HepG2 (cell line): ENCODE measurements around the gene AGPAT3. TPM values are rescaled to one million over a fixed set of nuclear protein-coding genes. Genes with fewer than 3 reads are reported as not detected.

Experiments
- ARID4A ChIP-seq: sonication (generic); formaldehyde crosslinking; IDR thresholded peaks from 2 replicates; pipeline ENCODE4 v1.5.0; 2020; ENCODE audit warnings: mild to moderate bottlenecking, missing genetic modification reagents, borderline replicate concordance
- ATF7-NPFF ChIP-seq: sonication (generic); formaldehyde crosslinking; IDR thresholded peaks from 2 replicates; pipeline ENCODE4 v1.8.1; 2023; ENCODE audit warnings: mild to moderate bottlenecking, low read depth, missing genetic modification reagents, moderate library complexity
- CENPT ChIP-seq: sonication (generic); formaldehyde crosslinking; IDR thresholded peaks from 2 replicates; pipeline ENCODE4 v1.8.0; 2022; ENCODE audit warnings: low read depth, mild to moderate bottlenecking, moderate library complexity, missing genetic modification reagents
- HOMEZ ChIP-seq: IDR thresholded peaks from 2 replicates; pipeline ENCODE4 v1.6.1; 2016; ENCODE audit warnings: low read depth
- MBNL3 ChIP-seq: fragments of 250-450 bp; sonication (Bioruptor Pico); conservative IDR thresholded peaks from 2 replicates; pipeline ENCODE4 v1.8.0; 2022; ENCODE audit warnings: mild to moderate bottlenecking, inconsistent platforms
- MEIS2 ChIP-seq: sonication (generic); formaldehyde crosslinking; IDR thresholded peaks from 2 replicates; pipeline ENCODE4 v1.9.0; 2021; ENCODE audit warnings: mild to moderate bottlenecking, missing genetic modification reagents
- MIXL1 ChIP-seq: IDR thresholded peaks from 2 replicates; pipeline ENCODE4 v1.6.1; 2016
- SIN3A ChIP-seq: IDR thresholded peaks from 2 replicates; pipeline ENCODE4 v1.6.1; 2011; ENCODE audit warnings: low read depth, mild to moderate bottlenecking, control low read depth, low read length, borderline replicate concordance
- ZBTB7A ChIP-seq: sonication (generic); formaldehyde crosslinking; IDR thresholded peaks from 2 replicates; pipeline ENCODE4 v1.8.0; 2022; ENCODE audit warnings: mild to moderate bottlenecking, missing genetic modification reagents
- ZNF441 ChIP-seq: sonication (generic); formaldehyde crosslinking; IDR thresholded peaks from 2 replicates; pipeline ENCODE4 v1.7.0; 2021; ENCODE audit warnings: missing genetic modification reagents, borderline replicate concordance
- ZNF607 ChIP-seq: sonication (generic); formaldehyde crosslinking; IDR thresholded peaks from 2 replicates; pipeline ENCODE4 v1.5.1; 2020; ENCODE audit warnings: missing genetic modification reagents, mild to moderate bottlenecking, borderline replicate concordance
- ZNF687 ChIP-seq: sonication (generic); formaldehyde crosslinking; IDR thresholded peaks from 2 replicates; pipeline ENCODE4 v1.5.1; 2020; ENCODE audit warnings: mild to moderate bottlenecking, missing genetic modification reagents, moderate library complexity
- ZNF800 ChIP-seq: sonication (generic); formaldehyde crosslinking; IDR thresholded peaks from 2 replicates; pipeline ENCODE4 v1.4.0; 2020; ENCODE audit warnings: missing genetic modification reagents
- ZSCAN29 ChIP-seq: sonication (generic); formaldehyde crosslinking; conservative IDR thresholded peaks from 2 replicates; pipeline ENCODE4 v1.4.0; 2020; ENCODE audit warnings: mild to moderate bottlenecking, missing genetic modification reagents
- polyA plus RNA-seq, 8 experiments: library from polyadenylated mRNA; depleted of rRNA in 3 of 8; stranded (reverse) in 7 of 8; unstranded in 1 of 8; fragments of >200 nt; fragmentation: Illumina TruSeq in 4 of 8; extraction: Trizol in 4 of 8; gene quantifications; 2 replicates each; pipeline versions ENCODE4 v1.2.1 to v1.2.3, GENCODE V29; 2011 to 2016; ENCODE audit warnings: low read depth in 4 of 8, missing spikeins in 1 of 8, mixed read lengths in 1 of 8; ENCODE audit not compliant: insufficient read depth in 1 of 8
- total RNA-seq, 5 experiments: library from RNA; depleted of rRNA; stranded (reverse); fragments of >200 nt; fragmentation: Illumina TruSeq; extraction: Trizol; gene quantifications; 2 replicates each; pipeline ENCODE4 v1.2.3, GENCODE V29; 2016; ENCODE audit warnings: low read depth in 1 of 5
- TF ChIP-seq, protein P1 (sequence below): sonication (generic); formaldehyde crosslinking; IDR thresholded peaks from 2 replicates; pipeline ENCODE4 v1.4.0; 2020; ENCODE audit warnings: missing genetic modification reagents

Gene AGPAT3
- total and polyA plus RNA-seq, 2 of the 13 experiments (the other 11 are each of a cell fraction or from before 2014, with no cell fraction given), result 32.2 to 54.4 TPM

DNA sequence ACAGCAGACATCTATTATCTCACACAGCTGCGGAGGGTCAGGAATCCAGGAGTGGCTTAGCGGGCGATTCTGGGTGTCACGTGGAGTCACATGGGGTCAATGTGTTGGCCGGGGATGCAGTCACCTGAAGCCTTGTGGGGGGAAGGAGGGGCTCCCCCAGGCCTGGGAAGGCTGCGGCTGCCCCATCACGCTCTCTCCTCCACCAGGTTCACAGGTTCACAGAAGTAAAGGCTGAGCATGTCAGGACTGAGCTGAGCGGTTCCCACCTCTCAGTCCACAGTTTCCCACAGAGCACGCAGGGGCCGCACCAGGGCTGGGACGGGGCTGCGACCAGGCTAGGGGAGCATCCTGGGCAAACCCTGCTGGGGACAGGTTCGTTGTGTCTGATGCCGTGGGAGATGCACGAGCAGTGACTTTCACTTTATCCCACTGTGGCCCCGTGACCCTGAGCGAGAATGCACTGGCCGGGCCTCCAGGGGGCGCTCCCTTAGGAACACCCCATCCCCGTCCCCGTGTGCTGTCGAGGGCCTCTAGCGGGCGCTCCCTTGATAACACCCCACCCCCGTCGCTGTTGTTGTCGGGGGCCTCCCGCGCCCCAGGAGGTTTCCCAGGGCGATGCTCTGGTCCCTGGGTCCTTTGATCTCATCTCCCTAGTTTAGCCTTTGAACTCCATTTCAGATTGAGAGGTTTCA lies 73.9 kb downstream of the AGPAT3 start (continued):
- 0 out of 2 replicates have a peak, but pooled peaks have one; percentile 63 for TF ChIP-seq ZNF800
- TF ChIP-seq ATF7-NPFF, result no peak
- no peak for TF ChIP-seq ZBTB7A (CRISPR knock-in tag)
- TF ChIP-seq MBNL3 (CRISPR knock-in tag), result no peak
- no peak for TF ChIP-seq MIXL1 (CRISPR knock-in tag)
- TF ChIP-seq ZNF441 (CRISPR knock-in tag), result no peak
- peak; percentile 77; the same call in 1 of the 2 replicates for TF ChIP-seq ARID4A (CRISPR knock-in tag)
- TF ChIP-seq ZNF607, result no peak
- TF ChIP-seq, protein P1, sequence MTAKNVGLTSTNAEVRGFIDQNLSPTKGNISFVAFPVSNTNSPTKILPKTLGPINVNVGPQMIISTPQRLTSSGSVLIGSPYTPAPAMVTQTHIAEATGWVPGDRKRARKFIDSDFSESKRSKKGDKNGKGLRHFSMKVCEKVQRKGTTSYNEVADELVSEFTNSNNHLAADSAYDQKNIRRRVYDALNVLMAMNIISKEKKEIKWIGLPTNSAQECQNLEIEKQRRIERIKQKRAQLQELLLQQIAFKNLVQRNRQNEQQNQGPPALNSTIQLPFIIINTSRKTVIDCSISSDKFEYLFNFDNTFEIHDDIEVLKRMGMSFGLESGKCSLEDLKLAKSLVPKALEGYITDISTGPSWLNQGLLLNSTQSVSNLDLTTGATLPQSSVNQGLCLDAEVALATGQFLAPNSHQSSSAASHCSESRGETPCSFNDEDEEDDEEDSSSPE (CRISPR knock-in tag), result peak; percentile 32; the same call in 1 of the 2 replicates
- TF ChIP-seq ZSCAN29 (CRISPR knock-in tag), result no peak
- no peak for TF ChIP-seq SIN3A
- TF ChIP-seq MEIS2, result peak; percentile 76; the same call in 1 of the 2 replicates
- peak; percentile 86 for TF ChIP-seq ZNF687 (CRISPR knock-in tag)
- TF ChIP-seq HOMEZ, result no peak
- TF ChIP-seq CENPT (CRISPR knock-in tag), result no peak
